DND-41 (cell line): ENCODE measurements around the gene RHBDF2.
A peak's percentile ranks its signal among the peaks of the same experiment; 100 is the strongest.
"Not testable (repeated sequence)": the region's sequence is repeated elsewhere in the genome, so short reads cannot be mapped to it uniquely, and the experiment has no call there.

ENCODE experiments used
- ATAC-seq: fragments of 200-7000 bp; cut with Tn5 transposase; 3 replicates; pipeline ENCODE4 v1.9.1; 2021; ENCODE audit warnings: low read depth; ENCODE audit not compliant: insufficient read depth
- DNase-seq: peaks from one replicate; pipeline ENCODE4 v3.0.0-alpha.2; 2020
- H2AFZ ChIP-seq: 2 replicates; pipeline ENCODE4 v1.6.0; 2012; ENCODE audit warnings: low read depth, low read length
- H3K27ac ChIP-seq: 2 replicates; pipeline ENCODE4 v1.5.1; 2012; ENCODE audit warnings: low read length, inconsistent platforms
- H3K27me3 ChIP-seq: fragments of 200-600 bp; sonication (generic); 2 replicates; pipeline ENCODE4 v1.6.0; 2012; ENCODE audit warnings: low read length, mild to moderate bottlenecking, inconsistent platforms; ENCODE audit not compliant: insufficient read depth, poor library complexity
- H3K36me3 ChIP-seq: 2 replicates; pipeline ENCODE4 v1.5.1; 2012; ENCODE audit warnings: low read length, inconsistent platforms; ENCODE audit not compliant: insufficient read depth
- H3K4me1 ChIP-seq: 2 replicates; pipeline ENCODE4 v1.5.1; 2012; ENCODE audit warnings: mild to moderate bottlenecking, low read length; ENCODE audit not compliant: insufficient read depth
- H3K4me2 ChIP-seq: 2 replicates; pipeline ENCODE4 v1.6.0; 2012; ENCODE audit warnings: mild to moderate bottlenecking, moderate library complexity, low read length, inconsistent platforms; ENCODE audit not compliant: insufficient read depth
- H3K4me3 ChIP-seq, 2 experiments: fragments of 200-600 bp in 1 of 2; shearing (Covaris generic) in 1 of 2; 2 replicates each; pipeline ENCODE4 v1.5.1; 2012 to 2016; ENCODE audit warnings: inconsistent platforms in 2 of 2, low read length in 2 of 2, mild to moderate bottlenecking in 2 of 2, low read depth in 1 of 2, moderate library complexity in 1 of 2
- H3K79me2 ChIP-seq: 2 replicates; pipeline ENCODE4 v1.6.0; 2012; ENCODE audit warnings: low read length, inconsistent platforms; ENCODE audit not compliant: insufficient read depth
- H3K9ac ChIP-seq: 2 replicates; pipeline ENCODE4 v1.6.0; 2012; ENCODE audit warnings: low read depth, mild to moderate bottlenecking, inconsistent platforms, low read length, moderate library complexity
- H3K9me3 ChIP-seq: 2 replicates; pipeline ENCODE4 v1.5.1; 2012; ENCODE audit warnings: low read length, moderate library complexity, mild to moderate bottlenecking, inconsistent platforms; ENCODE audit not compliant: insufficient read depth, severe bottlenecking
- H4K20me1 ChIP-seq: 2 replicates; pipeline ENCODE4 v1.6.0; 2012; ENCODE audit warnings: low read length; ENCODE audit not compliant: insufficient read depth
- CTCF ChIP-seq: IDR thresholded peaks from 2 replicates; pipeline ENCODE4 v1.5.1; 2012; ENCODE audit warnings: borderline replicate concordance, low read length, moderate library complexity, mild to moderate bottlenecking; ENCODE audit not compliant: poor library complexity, severe bottlenecking; ENCODE audit errors: extremely low read depth
- EZH2 ChIP-seq: IDR thresholded peaks from 3 replicates; pipeline ENCODE4 v1.6.1; 2012; ENCODE audit warnings: borderline replicate concordance, low read depth, mild to moderate bottlenecking, moderate library complexity, low read length, inconsistent platforms; ENCODE audit not compliant: severe bottlenecking

RHBDF2 gene

DNA sequence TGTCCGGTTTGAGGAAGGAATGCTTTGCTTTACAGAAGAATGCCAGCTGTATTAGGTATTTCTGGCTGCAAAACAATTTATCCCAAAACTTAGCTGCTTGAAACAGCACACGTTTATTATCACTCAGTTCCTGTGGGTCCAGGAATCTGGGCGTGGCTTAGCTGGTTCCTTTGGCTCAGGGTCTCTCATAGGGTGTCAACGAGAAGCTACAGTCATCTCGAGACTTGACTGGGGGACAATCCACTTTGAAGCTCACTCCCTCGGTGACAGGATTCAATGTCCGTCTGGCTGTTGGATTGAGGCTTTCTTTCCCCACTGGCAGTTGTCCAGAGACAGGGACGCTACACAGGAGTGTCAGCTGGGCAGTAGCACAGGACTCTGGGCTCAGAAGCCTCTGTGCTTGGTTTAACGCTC, 9.6 kb upstream of the RHBDF2 start:
- ATAC-seq (no peak), DNase-seq (no peak)
- Histone ChIP-seq H2AFZ (no peak overlapping the region), H4K20me1 (no peaks in the 10 kb centered on the region), H3K4me3 (no peak overlapping the region), H3K27me3 (peaks cover 15% of the 10 kb centered on the region), H3K79me2 (no peaks in the 10 kb centered on the region), H3K4me1 (peaks cover 8% of the 10 kb centered on the region), H3K27ac (no peak overlapping the region), H3K9me3 (no peaks in the 10 kb centered on the region), H3K9ac (no peak overlapping the region), H3K4me2 (no peak overlapping the region), H3K36me3 (no peaks in the 10 kb centered on the region)
- no peak for TF ChIP-seq EZH2
- TF ChIP-seq CTCF = no peak

GRCh38 chr17:76508472-76509063, 7.3 kb upstream of the RHBDF2 start:
- H3K27me3 ChIP-seq = peaks cover 15% of the 10 kb centered on the region
- not testable (repeated sequence) for H3K27ac ChIP-seq, H2AFZ ChIP-seq, DNase-seq, H3K4me2 ChIP-seq, H3K79me2 ChIP-seq, ATAC-seq, H3K4me1 ChIP-seq, H4K20me1 ChIP-seq, H3K9ac ChIP-seq, H3K4me3 ChIP-seq, H3K36me3 ChIP-seq, H3K9me3 ChIP-seq

DNA sequence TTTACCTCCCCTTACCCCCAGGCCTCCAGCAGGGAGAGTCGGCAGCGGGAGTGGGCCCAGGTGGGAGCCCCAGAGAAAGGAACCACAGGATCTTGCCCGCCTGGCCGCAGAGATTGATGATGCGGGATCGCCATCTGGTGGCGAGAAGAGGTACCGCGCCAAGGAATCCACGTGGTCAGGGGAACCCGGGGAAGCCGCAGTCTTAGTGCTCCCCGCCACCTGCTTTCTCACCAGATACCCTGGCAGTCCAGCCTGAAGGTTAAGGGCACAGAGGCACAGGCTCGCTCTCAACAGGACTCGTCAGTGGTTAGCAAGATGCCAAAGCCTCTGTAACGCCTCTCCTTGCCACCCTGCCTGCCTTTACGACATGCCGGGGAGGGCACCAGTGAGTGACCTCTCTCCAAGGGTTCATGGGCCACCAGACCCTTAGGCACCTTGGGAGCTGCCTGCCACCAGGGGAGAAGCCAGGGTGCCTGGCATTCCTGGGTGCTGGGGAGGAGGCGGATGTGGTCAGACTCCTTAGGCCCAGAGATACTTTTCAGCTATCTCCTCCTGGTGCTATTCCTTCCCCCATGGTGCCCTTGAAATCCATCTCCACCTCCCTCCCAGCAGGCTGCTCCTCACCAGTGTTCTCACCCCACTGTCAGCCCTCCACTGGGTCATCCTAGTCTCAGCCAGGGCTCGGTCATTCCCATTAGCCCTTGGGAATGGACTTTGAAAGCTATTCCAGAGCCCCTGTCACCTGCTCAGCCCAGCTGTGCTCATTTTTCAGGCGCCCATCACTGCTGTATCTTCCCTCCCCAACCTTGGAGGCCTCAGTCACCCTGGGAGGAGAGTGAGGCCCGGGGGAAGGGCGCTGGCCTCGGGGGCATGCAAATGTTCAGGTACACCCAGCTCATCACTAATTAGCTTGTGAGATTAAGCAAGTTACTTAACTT, 5.5 kb upstream of the RHBDF2 start:
- H3K4me3 ChIP-seq = no peak overlapping the region

More for the DNA sequence above, 5.5 kb upstream of the RHBDF2 start:
- H3K4me1 ChIP-seq = peaks cover 13% of the 10 kb centered on the region
- no peak overlapping the region for H3K27ac ChIP-seq
- H2AFZ ChIP-seq = peak overlapping the region; percentile 69; the same call in 1 of the 2 replicates
- H4K20me1 ChIP-seq = no peaks in the 10 kb centered on the region
- no peaks in the 10 kb centered on the region for H3K9me3 ChIP-seq
- peak overlapping the region; percentile 47; the same call in 1 of the 2 replicates for H3K4me2 ChIP-seq
- ATAC-seq = peak; percentile 93
- H3K79me2 ChIP-seq = no peaks in the 10 kb centered on the region
- H3K9ac ChIP-seq = no peak overlapping the region
- peak; percentile 86 for DNase-seq
- peaks cover 15% of the 10 kb centered on the region for H3K27me3 ChIP-seq
- no peaks in the 10 kb centered on the region for H3K36me3 ChIP-seq
- TF ChIP-seq EZH2 (no peak), CTCF (peak; percentile 96)
